Measurements from ENCODE around the gene ROBO2. TPM values are rescaled to one million over a fixed set of nuclear protein-coding genes. Genes with fewer than 3 reads are reported as not detected.

Gene ROBO2
- total and polyA plus RNA-seq, 7 donors = 0.23 to 2.9 (median 0.38) TPM; not detected in 1

DNA sequence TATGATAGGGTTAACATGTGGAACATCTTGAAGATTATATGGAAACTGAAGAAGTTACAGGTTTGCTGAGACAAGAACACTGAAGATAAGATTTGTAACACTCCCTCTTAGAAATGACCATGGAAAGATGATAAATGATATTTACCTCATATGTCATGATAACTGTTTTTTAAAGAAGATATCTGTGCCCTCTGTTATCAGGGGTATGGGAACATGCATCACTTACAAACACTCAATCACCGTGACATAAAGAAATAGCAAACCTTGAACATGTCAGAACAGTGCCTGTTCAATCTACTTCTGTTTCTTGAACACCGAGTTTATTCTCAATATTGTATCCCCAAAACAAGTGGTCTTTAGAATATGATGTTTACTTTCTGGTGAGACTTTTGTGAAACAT is 149.4 kb downstream of the ROBO2 start:
- Histone ChIP-seq H3K27me3 (no peaks in the 10 kb centered on the region), H3K9me3 (no peaks in the 10 kb centered on the region), H3K27ac (no peak overlapping the region), H3K4me1 (peaks cover 0 to 12% (median 8%) of the 10 kb centered on the region in 4 donors), H3K4me3 (no peak overlapping the region), H3K36me3 (no peaks in the 10 kb centered on the region)
- WGBS, 2 donors = 76 to 86% methylated on average over 2 of the region's 2 CpGs
- intact Hi-C loops (cut with DNase I) = no loop called here
- TF ChIP-seq POLR2A (IDR thresholded peaks at IDR 0.05) = no peak
- no peak for TF ChIP-seq POLR2AphosphoS5 (IDR thresholded peaks at IDR 0.05)
- no peak for TF ChIP-seq EP300 (IDR thresholded peaks at IDR 0.05)
- TF ChIP-seq, protein P1, sequence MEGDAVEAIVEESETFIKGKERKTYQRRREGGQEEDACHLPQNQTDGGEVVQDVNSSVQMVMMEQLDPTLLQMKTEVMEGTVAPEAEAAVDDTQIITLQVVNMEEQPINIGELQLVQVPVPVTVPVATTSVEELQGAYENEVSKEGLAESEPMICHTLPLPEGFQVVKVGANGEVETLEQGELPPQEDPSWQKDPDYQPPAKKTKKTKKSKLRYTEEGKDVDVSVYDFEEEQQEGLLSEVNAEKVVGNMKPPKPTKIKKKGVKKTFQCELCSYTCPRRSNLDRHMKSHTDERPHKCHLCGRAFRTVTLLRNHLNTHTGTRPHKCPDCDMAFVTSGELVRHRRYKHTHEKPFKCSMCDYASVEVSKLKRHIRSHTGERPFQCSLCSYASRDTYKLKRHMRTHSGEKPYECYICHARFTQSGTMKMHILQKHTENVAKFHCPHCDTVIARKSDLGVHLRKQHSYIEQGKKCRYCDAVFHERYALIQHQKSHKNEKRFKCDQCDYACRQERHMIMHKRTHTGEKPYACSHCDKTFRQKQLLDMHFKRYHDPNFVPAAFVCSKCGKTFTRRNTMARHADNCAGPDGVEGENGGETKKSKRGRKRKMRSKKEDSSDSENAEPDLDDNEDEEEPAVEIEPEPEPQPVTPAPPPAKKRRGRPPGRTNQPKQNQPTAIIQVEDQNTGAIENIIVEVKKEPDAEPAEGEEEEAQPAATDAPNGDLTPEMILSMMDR (IDR thresholded peaks at IDR 0.05) = no peak
- no peak for DNase-seq

DNA sequence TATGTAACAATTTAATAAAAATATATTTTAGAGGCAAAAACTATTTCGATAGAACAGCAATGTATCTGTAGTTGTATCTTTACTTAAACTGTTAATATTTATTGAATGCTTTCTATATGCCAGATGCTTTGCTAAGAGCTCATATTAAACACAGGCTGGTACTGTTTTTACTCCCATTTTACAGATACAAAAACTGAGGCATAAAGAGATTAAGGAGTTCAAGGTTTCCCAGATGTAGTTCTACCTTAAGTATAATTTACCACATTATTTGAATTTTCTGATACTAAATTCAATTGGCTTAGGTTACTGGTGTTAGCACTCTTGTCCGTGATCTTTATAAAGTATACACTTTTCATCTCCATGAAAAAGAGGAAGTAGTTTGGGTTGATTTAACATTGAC is 149.8 kb downstream of the ROBO2 start:
- intact Hi-C loops (cut with DNase I) = no loop called here
- 42 to 76% methylated on average over 2 of the region's 2 CpGs for WGBS, 2 donors
- Histone ChIP-seq H3K27ac (peak overlapping the region in 1 of 4 donors; percentile 35), H3K27me3 (no peaks in the 10 kb centered on the region), H3K36me3 (no peaks in the 10 kb centered on the region), H3K9me3 (no peaks in the 10 kb centered on the region), H3K4me3 (no peak overlapping the region), H3K4me1 (peaks cover 0 to 12% (median 8%) of the 10 kb centered on the region in 4 donors)
- TF ChIP-seq POLR2A (IDR thresholded peaks at IDR 0.05) (no peak), POLR2AphosphoS5 (IDR thresholded peaks at IDR 0.05) (no peak), EP300 (IDR thresholded peaks at IDR 0.05) (no peak)
- TF ChIP-seq, protein P1 (IDR thresholded peaks at IDR 0.05) = no peak
- DNase-seq = no peak

DNA sequence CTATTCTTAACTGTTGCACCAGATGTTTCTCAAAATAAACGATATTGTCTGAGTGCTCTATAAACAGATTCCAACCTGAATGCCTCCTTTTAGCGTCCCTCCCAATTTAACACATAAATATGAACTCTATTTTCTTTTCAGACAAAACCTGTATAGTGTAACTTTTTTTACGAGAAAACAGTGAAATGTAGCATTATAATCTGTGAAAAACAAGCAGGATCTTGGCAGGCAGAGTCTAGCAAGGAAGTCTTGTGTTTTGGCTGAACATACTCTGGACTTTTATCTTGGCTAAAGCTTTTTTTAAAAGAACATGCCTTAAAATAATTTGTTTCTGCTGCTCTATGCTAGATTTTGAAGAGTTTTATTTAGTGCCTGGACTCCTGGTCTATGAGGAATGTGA is 150.5 kb downstream of the ROBO2 start:
- Histone ChIP-seq H3K27ac (peak overlapping the region in 1 of 4 donors; percentile 35), H3K4me1 (peaks cover 0 to 12% (median 8%) of the 10 kb centered on the region in 4 donors), H3K4me3 (no peak overlapping the region), H3K36me3 (no peaks in the 10 kb centered on the region), H3K9me3 (no peaks in the 10 kb centered on the region), H3K27me3 (no peaks in the 10 kb centered on the region)
- 6 to 45% methylated on average over 3 of the region's 3 CpGs for WGBS, 2 donors
- TF ChIP-seq EP300 (IDR thresholded peaks at IDR 0.05) (no peak), POLR2AphosphoS5 (IDR thresholded peaks at IDR 0.05) (no peak)
- intact Hi-C loops (cut with DNase I) = no loop called here
- no peak for DNase-seq

DNA sequence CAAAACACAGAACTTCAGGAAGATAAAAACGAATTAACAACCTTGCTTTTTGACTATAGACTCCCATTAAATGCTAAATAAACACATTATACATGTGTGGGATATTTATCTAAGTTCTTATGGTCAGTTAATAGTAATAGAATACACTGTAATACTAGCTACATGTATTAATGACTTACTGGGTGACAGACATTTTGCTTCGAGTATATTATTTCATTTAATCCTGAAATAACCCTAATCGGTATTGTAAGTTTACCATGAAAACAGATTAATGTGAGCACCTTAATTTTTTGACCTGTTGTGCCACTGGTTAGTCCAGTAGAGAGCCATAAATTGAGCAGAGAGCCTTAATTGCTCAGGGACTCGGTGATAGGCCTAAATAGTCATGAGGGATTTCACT is 151.1 kb downstream of the ROBO2 start:
- no peak for DNase-seq
- no peak overlapping the region for H3K4me3 ChIP-seq
- H3K36me3 ChIP-seq = no peaks in the 10 kb centered on the region
- H3K27me3 ChIP-seq = no peaks in the 10 kb centered on the region
- no peaks in the 10 kb centered on the region for H3K9me3 ChIP-seq
- TF ChIP-seq POLR2AphosphoS5 (IDR thresholded peaks at IDR 0.05) (no peak), POLR2A (IDR thresholded peaks at IDR 0.05) (no peak), EP300 (IDR thresholded peaks at IDR 0.05) (no peak)
- TF ChIP-seq, protein P1 (IDR thresholded peaks at IDR 0.05) = no peak
- peaks cover 0 to 12% (median 8%) of the 10 kb centered on the region in 4 donors for H3K4me1 ChIP-seq
- intact Hi-C loops (cut with DNase I) = no loop called here
- 58 to 74% methylated on average over 4 of the region's 4 CpGs for WGBS, 2 donors
- peak overlapping the region in 1 of 4 donors; percentile 35 for H3K27ac ChIP-seq

- TF ChIP-seq POLR2A (IDR thresholded peaks at IDR 0.05) = no peak
- TF ChIP-seq, protein P1 (IDR thresholded peaks at IDR 0.05) = no peak
- no peak for TF ChIP-seq POLR2AphosphoS5 (IDR thresholded peaks at IDR 0.05)
- TF ChIP-seq EP300 (IDR thresholded peaks at IDR 0.05) = no peak
- WGBS, 2 donors = 18 to 52% methylated on average over 3 of the region's 3 CpGs
- no peaks in the 10 kb centered on the region for H3K27me3 ChIP-seq
- intact Hi-C loops (cut with DNase I) = no loop called here
- no peak overlapping the region for H3K4me3 ChIP-seq
- no peaks in the 10 kb centered on the region for H3K9me3 ChIP-seq
- H3K4me1 ChIP-seq = peaks cover 0 to 12% (median 8%) of the 10 kb centered on the region in 4 donors
- H3K27ac ChIP-seq = no peak overlapping the region
- no peaks in the 10 kb centered on the region for H3K36me3 ChIP-seq
- no peak for DNase-seq
Measured at GRCh38 chr3:77191640-77192039, 151.7 kb downstream of the ROBO2 start.
